Endodermal cell (in vitro differentiated cells): ENCODE results near the gene TIMMDC1. TPM values are rescaled to one million over a fixed set of nuclear protein-coding genes. Genes with fewer than 3 reads are reported as not detected.

Experiments used
- DNase-seq: peaks from one replicate; pipeline ENCODE4 v3.0.0-alpha.2; 2017
- H3K27ac ChIP-seq: 2 replicates; pipeline ENCODE4 v1.5.1; 2013; ENCODE audit warnings: mild to moderate bottlenecking, low read depth, low read length, moderate library complexity
- H3K27me3 ChIP-seq: 2 replicates; pipeline ENCODE4 v1.6.1; 2013; ENCODE audit warnings: mild to moderate bottlenecking, low read length, moderate library complexity; ENCODE audit not compliant: insufficient read depth, control insufficient read depth, poor library complexity, severe bottlenecking
- H3K36me3 ChIP-seq: 2 replicates; pipeline ENCODE4 v1.7.0; 2013; ENCODE audit warnings: mild to moderate bottlenecking, low read length, moderate library complexity; ENCODE audit not compliant: control insufficient read depth, insufficient read depth
- H3K4me1 ChIP-seq: one replicate; pipeline ENCODE4 v1.7.0; 2013; ENCODE audit warnings: low read length; ENCODE audit not compliant: control insufficient read depth, insufficient read depth
- H3K4me3 ChIP-seq: 2 replicates; pipeline ENCODE4 v1.5.1; 2013; ENCODE audit warnings: mild to moderate bottlenecking, low read length, moderate library complexity
- H3K9ac ChIP-seq: 2 replicates; pipeline ENCODE4 v1.6.1; 2013; ENCODE audit warnings: mild to moderate bottlenecking, low read length, moderate library complexity; ENCODE audit not compliant: poor library complexity, severe bottlenecking; ENCODE audit errors: extremely low read depth
- H3K9me3 ChIP-seq: 2 replicates; pipeline ENCODE4 v1.6.1; 2013; ENCODE audit warnings: mild to moderate bottlenecking, low read length, moderate library complexity; ENCODE audit not compliant: control insufficient read depth
- H3K27ac Mint-ChIP-seq: 2 replicates; pipeline ENCODE4 v1.8.0; 2020; ENCODE audit warnings: mixed read lengths
- H3K27me3 Mint-ChIP-seq: 2 replicates; pipeline ENCODE4 v1.8.0; 2021; ENCODE audit warnings: mild to moderate bottlenecking, mixed read lengths; ENCODE audit not compliant: insufficient read depth
- H3K36me3 Mint-ChIP-seq: 2 replicates; pipeline ENCODE4 v1.8.0; 2020; ENCODE audit warnings: low read depth, mixed read lengths
- H3K4me1 Mint-ChIP-seq: 2 replicates; pipeline ENCODE4 v1.8.0; 2020; ENCODE audit warnings: mixed read lengths
- H3K4me3 Mint-ChIP-seq: 2 replicates; pipeline ENCODE4 v1.8.0; 2020; ENCODE audit warnings: mild to moderate bottlenecking, moderate library complexity, mixed read lengths
- H3K9me3 Mint-ChIP-seq: 2 replicates; pipeline ENCODE4 v1.8.0; 2020; ENCODE audit warnings: mild to moderate bottlenecking, mixed read lengths
- WGBS, 2 experiments: methylation state at CpG; one replicate each; pipeline versions ENCODE4 v1.1.5 to v1.1.7; 2013; ENCODE audit warnings: missing lambda C conversion rate in 2 of 2, mixed read lengths in 1 of 2; ENCODE audit not compliant: insufficient coverage in 1 of 2, insufficient read length in 1 of 2; 5-methylcytosine and 5-hydroxymethylcytosine counted together
- total RNA-seq, 2 donors: library from RNA; stranded (reverse); fragmentation: NEBNext Ultra II Directional in 1 of 2; extraction: Animal tissue kit (Norgen Biotek cat#: 25700) in 1 of 2; gene quantifications; 2 replicates in 1 of 2; 3 replicates in 1 of 2; pipeline ENCODE4 v1.2.1, GENCODE V29; 2021
- TF ChIP-seq, protein P1 (sequence below): fragments of 200-600 bp; sonication (generic); conservative IDR thresholded peaks from 2 replicates; pipeline ENCODE4 v1.5.0; 2021; ENCODE audit warnings: antibody characterized with exemption, mild to moderate bottlenecking

Gene TIMMDC1
- total RNA-seq, 2 donors from 2014 or later: 107 to 119 TPM

- H3K4me3 ChIP-seq: no peak overlapping the region
- H3K36me3 ChIP-seq: peaks cover 59% of the 10 kb centered on the region
- TF ChIP-seq, protein P1, sequence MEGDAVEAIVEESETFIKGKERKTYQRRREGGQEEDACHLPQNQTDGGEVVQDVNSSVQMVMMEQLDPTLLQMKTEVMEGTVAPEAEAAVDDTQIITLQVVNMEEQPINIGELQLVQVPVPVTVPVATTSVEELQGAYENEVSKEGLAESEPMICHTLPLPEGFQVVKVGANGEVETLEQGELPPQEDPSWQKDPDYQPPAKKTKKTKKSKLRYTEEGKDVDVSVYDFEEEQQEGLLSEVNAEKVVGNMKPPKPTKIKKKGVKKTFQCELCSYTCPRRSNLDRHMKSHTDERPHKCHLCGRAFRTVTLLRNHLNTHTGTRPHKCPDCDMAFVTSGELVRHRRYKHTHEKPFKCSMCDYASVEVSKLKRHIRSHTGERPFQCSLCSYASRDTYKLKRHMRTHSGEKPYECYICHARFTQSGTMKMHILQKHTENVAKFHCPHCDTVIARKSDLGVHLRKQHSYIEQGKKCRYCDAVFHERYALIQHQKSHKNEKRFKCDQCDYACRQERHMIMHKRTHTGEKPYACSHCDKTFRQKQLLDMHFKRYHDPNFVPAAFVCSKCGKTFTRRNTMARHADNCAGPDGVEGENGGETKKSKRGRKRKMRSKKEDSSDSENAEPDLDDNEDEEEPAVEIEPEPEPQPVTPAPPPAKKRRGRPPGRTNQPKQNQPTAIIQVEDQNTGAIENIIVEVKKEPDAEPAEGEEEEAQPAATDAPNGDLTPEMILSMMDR: no peak
- Mint-ChIP-seq H3K27ac (no peak overlapping the region), H3K27me3 (no peaks in the 10 kb centered on the region), H3K4me3 (no peak overlapping the region), H3K36me3 (peaks cover 61% of the 10 kb centered on the region), H3K9me3 (no peaks in the 10 kb centered on the region), H3K4me1 (no peaks in the 10 kb centered on the region)
- H3K27ac ChIP-seq: no peak overlapping the region
- WGBS, 2 experiments: 93 to 95% methylated on average over 3 to 4 of the region's 4 CpGs
- DNase-seq: no peak
- no peaks in the 10 kb centered on the region for H3K4me1 ChIP-seq
- no peaks in the 10 kb centered on the region for H3K9me3 ChIP-seq
- H3K9ac ChIP-seq: no peak overlapping the region
- no peaks in the 10 kb centered on the region for H3K27me3 ChIP-seq
Measured at GRCh38 chr3:119506631-119507030, 8.3 kb downstream of the TIMMDC1 start.

- no peak for DNase-seq
- 76 to 90% methylated on average over 2 of the region's 2 CpGs for WGBS, 2 experiments
- H3K36me3 Mint-ChIP-seq: peaks cover 62% of the 10 kb centered on the region
- no peaks in the 10 kb centered on the region for H3K9me3 ChIP-seq
- H3K4me1 Mint-ChIP-seq: no peaks in the 10 kb centered on the region
- no peaks in the 10 kb centered on the region for H3K27me3 ChIP-seq
- H3K9me3 Mint-ChIP-seq: no peaks in the 10 kb centered on the region
- no peaks in the 10 kb centered on the region for H3K27me3 Mint-ChIP-seq
- peaks cover 56% of the 10 kb centered on the region for H3K36me3 ChIP-seq
- no peak overlapping the region for H3K4me3 Mint-ChIP-seq
- H3K27ac ChIP-seq: no peak overlapping the region
- no peak overlapping the region for H3K9ac ChIP-seq
- H3K4me1 ChIP-seq: no peaks in the 10 kb centered on the region
- H3K27ac Mint-ChIP-seq: no peak overlapping the region
- TF ChIP-seq, protein P1: no peak
- H3K4me3 ChIP-seq: no peak overlapping the region
Measured at GRCh38 chr3:119507404-119507803, 9.1 kb downstream of the TIMMDC1 start.

DNA sequence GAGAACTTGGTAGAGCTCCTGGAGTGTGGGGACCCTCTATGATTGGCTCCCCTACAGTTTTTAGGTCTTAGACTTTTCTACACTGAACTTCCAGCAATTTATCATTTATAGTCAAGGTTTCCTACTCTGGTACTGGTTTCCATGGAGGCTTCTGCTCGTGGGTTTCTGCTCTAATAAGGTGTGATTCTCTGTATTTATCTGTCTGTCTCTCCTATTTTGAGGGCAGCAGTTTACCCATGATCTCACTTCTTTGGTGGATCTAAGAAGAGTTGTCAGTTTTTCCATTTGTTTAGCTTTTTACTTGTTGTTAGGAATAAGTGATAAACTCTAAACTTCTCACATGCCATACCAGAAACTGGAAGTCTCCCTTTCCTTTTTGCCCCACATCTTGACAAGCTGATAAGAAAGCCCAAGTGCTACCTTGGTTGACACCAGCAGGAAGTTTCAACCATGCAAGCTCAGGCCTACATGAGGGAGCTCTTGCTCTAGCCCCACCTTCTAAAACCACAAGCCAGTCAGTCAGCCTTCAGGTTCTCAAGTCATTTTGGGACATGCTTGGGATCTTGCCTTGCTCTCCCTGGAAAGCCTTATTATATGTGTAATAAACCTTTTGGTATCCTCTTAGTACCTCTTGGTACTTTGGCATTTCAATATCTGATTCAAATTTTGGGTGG, 10.0 kb downstream of the TIMMDC1 start:
- Histone ChIP-seq H3K4me1 (no peaks in the 10 kb centered on the region), H3K9me3 (no peaks in the 10 kb centered on the region), H3K27ac (no peak overlapping the region), H3K27me3 (no peaks in the 10 kb centered on the region), H3K9ac (no peak overlapping the region), H3K36me3 (peaks cover 56% of the 10 kb centered on the region), H3K4me3 (no peak overlapping the region)
- WGBS, 2 experiments: 86% methylated on average over 1 of the region's 1 CpG; no CpG with 5 or more reads in 1 of the 2 experiments
- peaks cover 62% of the 10 kb centered on the region for H3K36me3 Mint-ChIP-seq
- no peaks in the 10 kb centered on the region for H3K27me3 Mint-ChIP-seq
- H3K4me1 Mint-ChIP-seq: no peaks in the 10 kb centered on the region
- no peak overlapping the region for H3K27ac Mint-ChIP-seq
- H3K4me3 Mint-ChIP-seq: no peak overlapping the region
- no peaks in the 10 kb centered on the region for H3K9me3 Mint-ChIP-seq
- DNase-seq: no peak
- TF ChIP-seq, protein P1: no peak
